HepG2 (cell line): ENCODE data around the gene RARS2. TPM values are rescaled to one million over a fixed set of nuclear protein-coding genes. Genes with fewer than 3 reads are reported as not detected.
A peak's percentile ranks its signal among the peaks of the same experiment; 100 is the strongest.

Experiments used
- ATF2 ChIP-seq: sonication (generic); formaldehyde crosslinking; IDR thresholded peaks from 2 replicates; pipeline ENCODE4 v1.4.0; 2020; ENCODE audit warnings: missing genetic modification reagents
- DPF2 ChIP-seq: sonication (generic); formaldehyde crosslinking; IDR thresholded peaks from 2 replicates; pipeline ENCODE4 v1.4.0; 2020; ENCODE audit warnings: mild to moderate bottlenecking, low read depth, missing genetic modification reagents, borderline replicate concordance
- ERF ChIP-seq: IDR thresholded peaks from 2 replicates; pipeline ENCODE4 v1.6.1; 2018; ENCODE audit warnings: missing biosample characterization, missing genetic modification reagents
- FOXC1 ChIP-seq: sonication (generic); formaldehyde crosslinking; IDR thresholded peaks from 2 replicates; pipeline ENCODE4 v1.8.0; 2022; ENCODE audit warnings: mild to moderate bottlenecking, missing genetic modification reagents, borderline replicate concordance
- GTF3A ChIP-seq: sonication (generic); formaldehyde crosslinking; conservative IDR thresholded peaks from 2 replicates; pipeline ENCODE4 v1.4.0; 2020; ENCODE audit warnings: mild to moderate bottlenecking, missing genetic modification reagents
- MED13 ChIP-seq: sonication (generic); formaldehyde crosslinking; IDR thresholded peaks from 2 replicates; pipeline ENCODE4 v1.5.0; 2020; ENCODE audit warnings: missing genetic modification reagents
- MTF2 ChIP-seq: sonication (generic); formaldehyde crosslinking; IDR thresholded peaks from 2 replicates; pipeline ENCODE4 v1.5.0; 2020; ENCODE audit warnings: missing genetic modification reagents, borderline replicate concordance
- RERE ChIP-seq: IDR thresholded peaks from 2 replicates; pipeline ENCODE4 v1.6.1; 2016; ENCODE audit warnings: low read depth, missing genetic modification reagents, missing compliant biosample characterization
- SNAI1 ChIP-seq: sonication (generic); formaldehyde crosslinking; IDR thresholded peaks from 2 replicates; pipeline ENCODE4 v1.5.0; 2020; ENCODE audit warnings: mild to moderate bottlenecking, missing genetic modification reagents, borderline replicate concordance
- ZBTB3 ChIP-seq: sonication (generic); formaldehyde crosslinking; IDR thresholded peaks from 2 replicates; pipeline ENCODE4 v1.4.0; 2020; ENCODE audit warnings: low read depth, mild to moderate bottlenecking, moderate library complexity, missing genetic modification reagents, borderline replicate concordance
- ZBTB4 ChIP-seq: sonication (generic); formaldehyde crosslinking; IDR thresholded peaks from 2 replicates; pipeline ENCODE4 v1.4.0; 2020; ENCODE audit warnings: missing genetic modification reagents, mild to moderate bottlenecking, borderline replicate concordance
- ZBTB8A ChIP-seq: sonication (generic); formaldehyde crosslinking; IDR thresholded peaks from 2 replicates; pipeline ENCODE4 v1.4.0; 2020; ENCODE audit warnings: mild to moderate bottlenecking, low read depth, missing genetic modification reagents, borderline replicate concordance
- ZFP36L1 ChIP-seq: sonication (generic); formaldehyde crosslinking; IDR thresholded peaks from 2 replicates; pipeline ENCODE4 v1.8.0; 2022; ENCODE audit warnings: mild to moderate bottlenecking, missing genetic modification reagents, moderate library complexity
- ZMYM4 ChIP-seq: sonication (generic); formaldehyde crosslinking; IDR thresholded peaks from 2 replicates; pipeline ENCODE4 v1.8.1; 2023; ENCODE audit warnings: mild to moderate bottlenecking, missing genetic modification reagents
- ZNF33B ChIP-seq: sonication (generic); formaldehyde crosslinking; IDR thresholded peaks from 2 replicates; pipeline ENCODE4 v1.5.1; 2020; ENCODE audit warnings: mild to moderate bottlenecking, missing genetic modification reagents
- ZNF460 ChIP-seq: sonication (generic); formaldehyde crosslinking; IDR thresholded peaks from 2 replicates; pipeline ENCODE4 v1.5.1; 2020; ENCODE audit warnings: missing genetic modification reagents, mild to moderate bottlenecking, borderline replicate concordance
- ZNF607 ChIP-seq: sonication (generic); formaldehyde crosslinking; IDR thresholded peaks from 2 replicates; pipeline ENCODE4 v1.5.1; 2020; ENCODE audit warnings: missing genetic modification reagents, mild to moderate bottlenecking, borderline replicate concordance
- ZNF777 ChIP-seq: sonication (generic); formaldehyde crosslinking; IDR thresholded peaks from 2 replicates; pipeline ENCODE4 v1.4.0; 2020; ENCODE audit warnings: missing genetic modification reagents
- ZNF781 ChIP-seq: sonication (generic); formaldehyde crosslinking; IDR thresholded peaks from 2 replicates; pipeline ENCODE4 v1.5.1; 2020; ENCODE audit warnings: borderline replicate concordance, mild to moderate bottlenecking, missing genetic modification reagents; ENCODE audit errors: not compliant biosample characterization
- ZNF782 ChIP-seq: sonication (generic); formaldehyde crosslinking; IDR thresholded peaks from 2 replicates; pipeline ENCODE4 v1.4.0; 2020; ENCODE audit warnings: missing genetic modification reagents, mild to moderate bottlenecking, borderline replicate concordance
- polyA plus RNA-seq, 8 experiments: library from polyadenylated mRNA; depleted of rRNA in 3 of 8; stranded (reverse) in 7 of 8; unstranded in 1 of 8; fragments of >200 nt; fragmentation: Illumina TruSeq in 4 of 8; extraction: Trizol in 4 of 8; gene quantifications; 2 replicates each; pipeline versions ENCODE4 v1.2.1 to v1.2.3, GENCODE V29; 2011 to 2016; ENCODE audit warnings: low read depth in 4 of 8, missing spikeins in 1 of 8, mixed read lengths in 1 of 8; ENCODE audit not compliant: insufficient read depth in 1 of 8
- total RNA-seq, 5 experiments: library from RNA; depleted of rRNA; stranded (reverse); fragments of >200 nt; fragmentation: Illumina TruSeq; extraction: Trizol; gene quantifications; 2 replicates each; pipeline ENCODE4 v1.2.3, GENCODE V29; 2016; ENCODE audit warnings: low read depth in 1 of 5

RARS2 gene
- total and polyA plus RNA-seq, 2 of the 13 experiments (the other 11 are each of a cell fraction or from before 2014, with no cell fraction given) = 23.4 to 80.1 TPM

GRCh38 chr6:87583822-87584221 lies 6.0 kb downstream of the RARS2 start (continued):
- TF ChIP-seq ZBTB4 (no peak), MED13 (peak; percentile 80; the same call in 1 of the 2 replicates), DPF2 (CRISPR knock-in tag) (0 out of 2 replicates have a peak, but pooled peaks have one; percentile 24), MTF2 (CRISPR knock-in tag) (no peak), ZNF781 (CRISPR knock-in tag) (no peak), GTF3A (CRISPR knock-in tag) (no peak), ZBTB8A (CRISPR knock-in tag) (no peak), ATF2 (CRISPR knock-in tag) (peak; percentile 39; the same call in 1 of the 2 replicates), ZNF777 (CRISPR knock-in tag) (no peak), ZNF607 (CRISPR knock-in tag) (no peak), RERE (peak; percentile 43; the same call in 1 of the 2 replicates), ERF (CRISPR knock-in tag) (no peak), SNAI1 (no peak), ZMYM4 (peak; percentile 51), ZNF460 (CRISPR knock-in tag) (no peak), ZNF33B (no peak), ZNF782 (CRISPR knock-in tag) (no peak), ZBTB3 (no peak), FOXC1 (CRISPR knock-in tag) (no peak), ZFP36L1 (CRISPR knock-in tag) (no peak)
